NCI-H345 treated with DMSO at 0.1 percent for 48 hours (cell line): ENCODE measurements around the gene CENPU.
"Not testable (repeated sequence)": the region's sequence is repeated elsewhere in the genome, so short reads cannot be mapped to it uniquely, and the experiment has no call there.

Experiments used
- DNase-seq: peaks from one replicate; lab custom pipeline; 2025; ENCODE audit not compliant: unreplicated experiment; lab: John Stamatoyannopoulos, UW

CENPU gene, protein sequence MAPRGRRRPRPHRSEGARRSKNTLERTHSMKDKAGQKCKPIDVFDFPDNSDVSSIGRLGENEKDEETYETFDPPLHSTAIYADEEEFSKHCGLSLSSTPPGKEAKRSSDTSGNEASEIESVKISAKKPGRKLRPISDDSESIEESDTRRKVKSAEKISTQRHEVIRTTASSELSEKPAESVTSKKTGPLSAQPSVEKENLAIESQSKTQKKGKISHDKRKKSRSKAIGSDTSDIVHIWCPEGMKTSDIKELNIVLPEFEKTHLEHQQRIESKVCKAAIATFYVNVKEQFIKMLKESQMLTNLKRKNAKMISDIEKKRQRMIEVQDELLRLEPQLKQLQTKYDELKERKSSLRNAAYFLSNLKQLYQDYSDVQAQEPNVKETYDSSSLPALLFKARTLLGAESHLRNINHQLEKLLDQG

DNA sequence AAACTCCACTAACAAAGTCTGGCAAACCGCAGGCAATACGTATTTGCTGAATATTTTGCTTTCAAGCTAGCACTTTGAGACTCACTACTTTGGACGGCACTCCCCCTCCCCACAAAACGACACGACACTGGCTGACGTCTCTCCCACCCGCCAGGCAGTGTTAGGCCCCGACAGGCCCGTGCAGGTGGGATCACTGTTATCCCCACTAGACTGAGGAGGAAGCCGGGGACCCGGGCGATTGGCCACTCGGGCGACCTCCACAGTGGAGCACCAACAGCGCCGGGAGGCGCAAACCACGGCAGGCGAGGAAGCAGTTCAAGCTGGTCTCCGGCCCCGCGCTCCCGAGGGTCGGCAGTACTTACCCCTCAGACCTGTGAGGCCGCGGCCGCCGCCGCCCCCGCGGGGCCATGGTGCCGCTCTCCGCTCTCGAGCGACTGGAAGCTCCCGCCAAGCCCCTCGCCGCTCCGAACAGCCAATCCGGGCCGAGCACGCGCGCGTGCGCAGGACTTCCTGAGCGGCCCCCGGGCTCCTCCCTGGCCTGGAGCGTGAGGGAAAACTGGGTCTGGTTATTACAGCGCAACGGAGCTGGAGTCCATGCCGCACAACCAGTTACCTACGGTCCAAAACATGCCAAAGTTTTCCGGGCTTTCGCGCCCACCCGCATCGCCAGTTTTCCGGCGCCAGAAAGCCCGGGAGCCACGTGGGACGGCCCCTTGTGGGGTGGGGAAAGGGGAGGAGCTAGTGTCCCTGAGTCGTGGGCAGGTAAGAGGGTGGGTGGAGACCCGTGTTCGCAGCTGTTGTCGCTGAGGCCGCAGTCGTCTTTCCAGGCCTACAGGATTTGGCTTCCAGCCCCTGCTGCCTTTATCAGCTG is at the start of gene CENPU:
Gene CENPU, minus strand, starts transcription at position 443 of the 871 bp plus-strand sequence. Its CDS starts 34 bp downstream, at position 409.
- DNase-seq = peak; percentile 93

DNA sequence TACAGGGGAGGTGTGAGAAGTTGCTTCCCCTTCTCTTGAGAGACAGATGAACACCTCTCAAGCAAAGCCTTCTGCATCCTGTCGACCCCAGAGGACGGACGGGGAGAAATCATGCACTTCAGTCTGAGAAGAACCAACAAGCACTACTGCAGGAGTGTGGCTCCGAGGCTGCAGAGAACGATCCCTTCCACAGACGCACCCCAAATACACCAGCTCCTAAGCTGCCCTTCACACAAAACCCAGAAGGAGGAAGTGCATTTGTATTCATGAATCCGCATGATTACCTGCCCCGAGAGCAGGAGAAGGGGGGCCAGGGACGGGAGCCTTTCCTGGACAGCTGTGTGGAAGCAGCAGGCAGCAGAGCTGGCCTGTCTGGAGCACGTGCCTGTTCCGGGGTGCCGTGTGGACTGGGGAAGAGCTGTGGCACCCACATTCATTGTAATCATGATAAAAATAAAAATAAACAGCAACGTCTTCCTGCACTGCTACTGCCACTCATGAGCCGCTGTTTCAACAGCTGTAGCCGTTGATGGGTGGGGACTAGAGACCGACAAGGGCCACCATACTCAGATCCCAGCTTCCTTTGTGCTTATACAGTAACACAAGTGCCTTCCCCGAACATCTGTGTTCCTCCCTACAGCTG is 49.0 kb upstream of the CENPU start:
- DNase-seq = no peak

DNA sequence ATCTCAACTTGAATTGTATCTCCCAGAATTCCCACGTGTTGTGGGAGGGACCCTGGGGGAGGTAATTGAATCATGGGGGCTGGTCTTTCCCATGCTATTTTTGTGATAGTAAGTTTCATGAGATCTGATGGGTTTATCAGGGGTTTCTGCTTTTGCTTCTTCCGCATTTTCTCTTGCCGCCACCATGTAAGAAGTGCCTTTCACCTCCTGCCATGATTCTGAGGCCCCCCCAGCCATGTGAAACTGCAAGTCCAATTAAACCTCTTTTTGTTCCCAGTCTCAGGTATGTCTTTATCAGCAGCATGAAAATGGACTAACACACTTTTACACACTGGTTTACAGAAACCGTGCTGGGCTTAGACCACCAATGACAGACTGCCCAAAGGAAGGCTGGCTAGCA is 45.3 kb upstream of the CENPU start:
- not testable (repeated sequence) for DNase-seq

DNA sequence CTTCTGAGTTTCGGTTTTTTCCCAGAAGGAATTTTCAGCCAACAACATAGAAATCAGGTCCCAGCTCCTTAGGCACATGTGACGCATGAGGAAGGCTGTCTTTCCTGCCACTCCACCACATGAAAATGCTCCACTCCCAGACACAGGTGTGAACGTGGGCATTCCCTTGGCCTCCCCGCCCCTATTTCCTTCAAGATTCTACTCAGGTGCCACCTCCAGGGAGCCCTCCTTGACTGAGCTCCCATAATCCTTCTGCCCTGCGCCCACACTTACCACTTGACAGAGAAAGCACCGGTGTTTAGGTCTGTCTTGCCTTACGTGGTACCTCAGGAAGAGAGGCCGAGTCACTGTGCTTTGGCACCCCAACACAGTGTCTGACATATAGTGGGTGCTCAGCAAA is 44.4 kb upstream of the CENPU start:
- no peak for DNase-seq

DNA sequence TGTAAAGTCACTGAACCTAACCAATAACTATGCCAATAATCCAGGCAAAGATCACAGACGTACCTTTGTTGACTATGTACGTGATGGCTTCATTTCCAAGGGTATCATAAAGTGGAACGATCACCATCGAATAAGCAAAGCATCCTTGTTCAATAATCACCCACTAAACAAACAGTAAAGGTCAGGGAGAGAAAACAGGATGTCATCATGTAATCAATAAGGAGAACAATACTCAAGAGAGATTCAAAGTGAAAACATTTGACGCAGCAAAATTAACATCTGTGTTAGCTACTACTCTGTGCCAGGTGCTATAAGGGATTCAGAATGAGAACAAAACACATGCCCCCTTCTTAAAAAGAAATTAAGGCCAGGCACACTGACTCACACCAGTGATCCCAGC is 42.9 kb upstream of the CENPU start:
- DNase-seq = no peak

DNA sequence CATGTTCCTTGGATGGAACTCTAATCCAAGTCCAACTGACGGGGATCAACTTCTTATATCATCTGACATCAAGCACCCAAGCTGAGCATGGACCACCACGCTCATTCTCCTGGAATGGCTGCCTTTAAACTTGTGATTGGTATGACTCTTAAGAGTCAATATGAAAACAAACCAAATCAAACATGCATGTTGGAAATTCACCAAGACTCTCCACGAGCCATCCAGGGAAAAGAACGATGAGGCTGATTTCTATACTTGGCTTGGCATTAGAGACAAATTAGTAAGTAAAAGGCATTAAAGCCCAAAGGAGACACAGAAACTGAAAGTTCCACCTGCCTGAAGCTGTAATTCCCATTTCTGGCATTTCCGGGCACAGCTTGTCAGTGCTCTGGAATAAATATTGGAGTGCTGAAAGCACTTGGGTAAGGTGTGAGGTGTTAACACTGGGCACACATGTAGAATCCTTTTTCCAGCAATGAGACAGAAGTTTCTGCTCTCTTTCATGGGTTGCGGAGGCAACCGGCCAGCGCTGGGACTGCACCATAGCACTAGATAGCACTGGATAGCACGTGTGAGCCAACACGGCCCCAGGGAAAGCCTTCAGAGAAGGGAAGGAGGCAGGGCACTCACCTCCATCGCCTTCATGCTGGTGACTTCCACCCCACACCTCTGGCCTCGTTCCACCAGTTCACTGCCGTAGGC is 42.1 kb upstream of the CENPU start:
- no peak for DNase-seq

DNA sequence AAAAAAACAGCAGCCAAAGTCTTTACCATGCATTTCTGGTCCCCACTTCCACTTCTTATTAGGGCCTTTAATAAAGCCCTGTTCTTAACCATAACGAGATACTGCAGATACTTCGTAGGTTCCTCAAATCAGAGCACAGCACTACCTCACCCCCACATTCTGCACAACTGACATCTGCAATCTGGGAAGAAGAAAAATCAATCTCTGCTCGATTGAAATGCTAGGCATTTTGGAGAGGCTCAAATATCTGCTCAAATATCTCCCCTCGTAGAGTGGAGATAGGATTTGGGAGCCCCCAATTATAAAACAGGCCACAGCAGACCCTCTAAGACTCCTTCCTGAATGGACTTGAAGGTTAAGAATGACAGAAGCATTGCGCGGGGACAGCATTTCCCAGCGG is 40.3 kb upstream of the CENPU start:
- DNase-seq = no peak

DNA sequence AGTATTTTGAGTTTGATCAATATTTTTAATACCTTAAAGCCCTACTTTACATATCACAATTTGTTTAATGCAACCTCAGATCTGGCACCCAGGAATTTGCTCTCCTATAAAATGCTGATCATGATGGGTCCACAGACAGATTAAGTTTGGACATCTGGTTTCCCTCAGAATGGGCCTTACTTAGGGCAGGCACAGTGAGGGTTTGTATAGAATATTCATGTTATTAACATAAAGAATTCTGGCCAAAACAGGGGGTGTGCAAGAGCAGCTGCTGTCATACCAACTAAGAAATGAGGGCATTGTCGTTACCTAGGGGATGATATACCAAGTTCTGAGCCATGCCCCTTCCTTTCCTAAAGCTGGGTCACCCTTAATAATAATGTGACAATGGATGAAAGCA is 37.5 kb upstream of the CENPU start:
- DNase-seq = no peak

DNA sequence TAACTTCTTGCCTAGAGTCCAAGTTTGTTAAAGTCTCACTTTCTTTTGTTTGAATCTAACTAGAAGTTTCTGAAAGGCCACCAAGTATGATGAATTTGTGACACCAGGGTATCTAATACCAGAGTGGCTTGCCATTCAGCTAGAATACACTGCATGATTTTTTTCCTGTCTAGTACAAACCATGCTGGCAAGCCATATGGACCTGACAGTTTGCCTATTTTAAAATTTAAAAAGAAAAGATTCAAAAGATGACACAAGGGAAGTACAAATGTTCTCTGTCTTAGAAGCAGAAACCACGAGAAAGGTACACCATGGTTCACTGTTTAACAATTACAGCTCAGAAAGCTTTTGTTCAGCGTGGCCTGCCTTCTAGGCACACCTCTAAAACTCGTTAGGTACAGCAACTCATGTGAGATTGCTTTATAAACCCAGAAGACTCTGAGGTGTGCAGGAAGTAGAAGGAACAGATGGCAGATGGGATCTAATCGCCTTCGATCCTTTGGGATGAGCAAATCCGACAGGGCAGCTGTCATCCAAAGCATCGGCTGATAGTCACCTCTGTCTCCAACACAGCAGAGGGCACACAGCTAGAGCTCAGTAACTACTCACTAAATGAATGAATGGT is 35.4 kb upstream of the CENPU start:
- no peak for DNase-seq

DNA sequence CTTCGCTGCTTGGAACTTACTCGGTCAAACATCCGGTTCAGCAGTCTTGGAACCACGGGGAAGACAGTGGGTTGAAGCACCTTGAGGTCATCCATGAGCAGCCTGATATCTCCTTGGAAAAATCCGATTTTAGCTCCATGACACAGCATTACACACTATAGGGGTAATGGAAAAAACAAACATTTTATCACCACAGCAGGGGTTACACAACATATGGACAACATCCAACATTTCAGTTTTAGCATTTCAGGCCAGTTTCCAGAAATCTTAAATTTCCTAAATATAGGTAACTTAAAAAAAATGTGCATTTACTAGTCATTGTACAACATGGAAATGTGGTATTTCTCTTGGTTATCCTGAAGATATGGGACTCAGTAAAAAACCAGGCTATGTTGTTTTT is 34.4 kb upstream of the CENPU start:
- DNase-seq = no peak

DNA sequence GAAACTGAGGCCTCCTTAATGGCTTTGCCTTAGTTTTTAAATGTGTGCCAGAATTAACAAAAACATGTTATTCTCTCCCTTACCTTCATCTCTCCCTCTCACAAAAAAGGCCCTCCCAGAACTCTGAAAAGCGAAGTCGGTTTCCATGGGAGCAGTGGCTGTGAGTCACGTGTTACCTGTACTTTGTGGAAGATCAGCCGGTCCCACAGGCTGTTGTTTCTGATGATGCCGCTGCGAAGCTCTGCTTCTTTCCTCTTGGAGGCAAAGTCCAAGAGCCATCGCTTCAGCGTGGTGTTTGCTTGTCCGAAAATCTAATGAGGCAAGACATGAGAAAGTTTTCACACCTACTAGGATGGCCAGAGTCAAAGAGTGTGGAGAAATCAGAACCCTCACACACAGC is 32.5 kb upstream of the CENPU start:
- DNase-seq = no peak

DNA sequence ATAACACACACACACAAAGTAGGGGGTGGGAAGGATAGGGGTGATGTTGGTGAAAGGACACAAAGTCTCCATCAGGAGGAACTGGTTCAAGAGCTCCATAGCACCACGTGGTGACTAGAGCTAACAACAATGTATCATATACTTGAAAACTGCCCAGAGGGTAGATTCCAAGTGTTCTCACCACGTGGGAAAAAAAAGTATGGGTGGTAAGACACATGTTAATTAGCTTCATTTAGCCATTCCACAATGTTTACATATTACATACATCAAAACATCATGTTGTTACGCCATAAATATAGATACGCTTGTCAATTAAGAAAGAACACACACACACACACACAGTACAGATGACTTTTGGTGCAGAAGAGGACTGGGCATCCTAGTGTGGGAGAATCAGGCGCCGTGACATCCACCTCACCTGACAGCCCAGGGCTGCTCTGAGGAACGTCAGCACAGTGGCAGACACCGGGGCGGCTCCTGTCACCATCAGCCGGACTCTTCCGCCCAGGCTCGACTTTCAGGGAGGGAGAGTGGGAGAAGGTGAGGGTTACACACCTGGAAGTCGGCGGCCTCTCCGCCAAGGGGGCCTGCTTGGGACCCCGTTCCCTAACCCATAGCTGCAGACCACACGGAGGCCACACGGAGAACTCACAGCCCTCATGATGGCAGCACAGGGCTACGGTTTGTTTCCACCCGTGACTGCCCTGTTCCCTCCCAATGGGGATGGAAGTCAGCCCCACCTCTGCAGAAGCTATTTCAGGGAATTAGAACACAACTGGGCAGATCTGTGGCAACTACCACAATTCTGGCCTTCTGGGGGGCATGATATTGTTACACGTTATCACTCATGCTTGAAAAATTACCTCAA is 31.8 kb upstream of the CENPU start:
- no peak for DNase-seq

DNA sequence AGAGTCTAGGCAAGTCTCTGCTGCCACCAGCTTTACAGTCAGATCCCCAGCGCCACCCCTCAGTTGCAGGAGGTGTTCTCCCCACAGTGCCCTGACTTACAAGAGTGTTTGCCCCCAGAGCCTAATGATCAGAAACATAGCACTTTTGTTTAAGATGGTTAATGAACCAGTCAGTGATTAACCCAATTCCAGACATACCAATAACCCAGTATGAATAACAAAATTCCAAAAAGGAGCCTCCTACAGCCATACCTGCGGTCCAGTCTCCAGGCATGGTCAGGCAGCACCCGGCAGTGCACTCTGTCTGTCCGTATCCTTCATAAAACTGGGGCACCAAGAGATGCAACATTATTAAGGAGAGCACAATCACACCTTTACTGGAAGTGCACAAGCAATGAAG is 30.7 kb upstream of the CENPU start:
- no peak for DNase-seq

DNA sequence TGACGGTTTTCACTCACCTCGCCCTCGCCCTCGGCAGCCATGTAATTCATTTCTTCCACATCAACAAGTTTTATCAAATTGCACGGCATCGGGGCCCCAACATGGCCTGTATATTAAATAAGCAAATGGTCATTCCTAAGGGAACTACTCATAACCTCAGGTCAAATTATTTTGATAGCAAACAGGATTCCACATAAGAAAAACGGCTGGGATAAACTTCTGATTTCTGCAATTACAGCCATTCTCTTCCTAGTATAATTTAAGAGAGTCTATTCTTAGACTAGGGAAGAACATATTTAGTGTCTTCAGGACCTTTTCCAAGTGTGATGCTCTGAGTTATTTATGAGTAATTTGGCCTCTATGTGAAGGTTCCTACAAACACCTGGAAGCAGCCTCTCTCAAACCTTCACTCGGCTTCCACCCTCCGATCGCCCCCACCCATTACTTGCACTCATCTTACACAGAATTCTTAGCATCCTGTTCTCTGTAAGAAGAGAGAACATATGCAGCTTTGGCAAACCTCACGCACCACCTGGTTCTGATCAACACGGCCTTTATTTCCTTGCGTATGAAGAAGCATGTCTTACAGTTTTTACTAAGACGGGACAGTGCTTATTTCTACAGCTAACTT is 29.4 kb upstream of the CENPU start:
- no peak for DNase-seq

DNA sequence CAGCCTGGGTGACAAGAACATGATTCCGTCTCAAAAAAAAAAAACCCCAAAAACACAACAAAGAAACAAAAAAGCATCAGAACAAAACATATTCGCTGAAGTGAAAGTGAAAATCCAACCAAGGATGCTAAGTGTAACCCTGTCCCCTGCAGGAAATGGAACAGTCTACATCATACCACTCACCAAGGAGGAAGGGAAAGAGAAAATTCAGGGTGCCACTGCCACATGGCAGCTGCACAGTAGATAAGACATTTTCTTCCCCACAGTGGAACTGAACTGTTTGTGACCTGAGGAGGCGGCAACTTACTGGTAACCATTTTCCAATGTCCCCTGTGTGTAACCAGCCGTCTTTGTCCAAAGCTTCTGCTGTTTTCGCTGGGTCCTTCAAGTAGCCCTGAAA is 28.2 kb upstream of the CENPU start:
- DNase-seq = no peak

DNA sequence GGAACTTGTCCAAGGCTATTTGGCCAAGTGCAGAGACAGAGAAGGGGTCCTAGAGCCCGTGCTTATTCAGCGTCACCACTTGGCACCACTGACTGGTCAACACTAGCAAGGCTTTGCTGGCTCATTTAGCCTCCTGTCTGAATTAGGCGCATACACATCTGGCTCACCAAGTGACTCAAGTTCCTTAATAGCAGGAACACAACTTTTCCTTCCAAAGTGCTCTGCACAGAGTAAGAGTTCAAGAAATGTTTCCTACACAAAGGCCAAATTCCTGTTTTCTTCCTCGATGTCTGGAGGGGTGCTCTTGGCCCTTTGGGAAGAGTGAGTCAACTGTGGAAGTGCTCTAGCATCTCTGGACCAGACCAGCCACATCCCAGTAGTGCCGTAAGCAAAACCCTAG is 26.8 kb upstream of the CENPU start:
- DNase-seq = no peak

DNA sequence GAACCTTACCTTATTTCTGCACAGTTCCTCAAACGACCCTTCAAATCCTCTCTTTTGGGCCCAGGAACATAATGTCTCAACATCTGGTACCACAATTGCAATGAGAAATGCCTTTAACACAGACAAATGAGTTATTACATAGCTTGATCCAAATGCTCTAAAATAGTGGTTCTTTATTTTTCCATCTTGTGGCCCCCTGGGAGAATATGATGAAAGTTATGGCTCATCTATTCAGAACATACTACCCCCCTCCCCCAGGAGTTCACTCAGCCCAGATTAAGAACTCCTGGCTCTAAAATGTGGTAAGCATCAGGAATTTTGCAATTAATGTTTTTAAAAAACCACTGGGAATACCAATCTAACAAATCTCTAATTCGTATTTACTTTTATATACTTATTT is 23.9 kb upstream of the CENPU start:
- no peak for DNase-seq

DNA sequence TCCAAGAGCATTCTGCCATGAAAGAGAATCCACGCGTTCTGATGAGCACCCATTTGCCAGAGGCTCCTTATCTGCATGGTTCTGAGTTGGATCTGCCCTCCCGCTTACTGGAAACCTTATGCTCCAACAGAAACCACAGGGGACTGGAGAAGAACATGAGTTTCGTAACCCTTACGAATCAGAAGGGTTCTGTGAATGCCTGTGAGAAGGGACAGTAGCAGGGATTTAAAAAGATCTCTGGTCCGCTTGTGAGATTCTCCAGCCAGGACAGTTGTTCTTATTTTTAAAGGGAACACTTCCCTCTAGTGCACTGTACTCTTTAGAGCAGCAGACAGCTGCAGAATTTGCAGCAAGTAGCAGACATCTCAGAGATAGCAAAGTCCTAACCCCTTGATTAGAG is 22.5 kb upstream of the CENPU start:
- DNase-seq = no peak

DNA sequence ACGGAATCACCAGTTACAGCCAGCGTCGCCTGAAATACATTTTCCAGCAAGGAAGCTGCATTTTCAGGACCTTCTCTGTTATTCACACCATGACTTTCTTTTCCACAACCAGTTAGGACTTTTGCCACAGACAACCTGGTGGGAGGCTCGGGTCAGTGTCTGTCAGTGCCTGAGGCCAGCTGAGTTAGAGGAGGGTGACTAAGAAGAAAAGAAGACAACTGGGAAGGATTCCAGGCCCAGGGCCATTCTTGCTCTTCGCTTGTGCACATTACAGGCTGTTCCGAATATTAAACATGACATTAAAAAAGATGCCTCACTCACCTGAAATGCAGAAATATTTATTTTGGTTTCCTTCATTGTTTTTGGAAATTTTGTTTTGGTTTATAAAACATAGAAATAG is 21.4 kb upstream of the CENPU start:
- no peak for DNase-seq
